Measurements from ENCODE around the gene C1QTNF9.
"Not testable (repeated sequence)": the region's sequence is repeated elsewhere in the genome, so short reads cannot be mapped to it uniquely, and the experiment has no call there.

The C1QTNF9 gene

DNA sequence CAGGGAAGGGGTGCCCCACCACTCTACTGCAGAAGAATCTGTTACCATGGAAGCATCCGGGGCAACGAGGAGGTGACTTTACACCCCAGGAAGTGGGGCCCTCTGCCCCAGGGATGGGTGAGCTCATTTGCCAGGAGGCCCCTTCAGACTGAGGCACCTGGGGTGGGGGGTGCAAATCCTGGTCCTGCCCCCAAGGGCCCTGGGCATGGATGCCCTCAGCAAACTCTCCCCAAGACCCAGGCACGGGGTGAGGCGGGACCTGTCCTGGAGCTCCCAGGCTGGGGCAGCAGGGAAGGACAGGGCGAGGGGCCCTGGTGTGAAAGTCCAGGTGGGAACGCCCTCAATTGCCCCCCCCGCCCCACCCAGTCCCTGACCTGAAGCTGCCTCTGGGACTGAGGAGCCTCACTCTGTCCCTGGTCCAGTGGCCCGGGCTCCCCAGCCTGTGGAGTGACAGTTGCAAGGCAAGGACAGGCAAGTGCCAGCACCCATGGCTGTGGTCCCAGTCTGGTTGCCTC, 52.5 kb downstream of the C1QTNF9 start:
- no peak for DNase-seq (ENCODE audit: low read depth)
- no peak for TF ChIP-seq CTCF (IDR thresholded peaks at IDR 0.05; ENCODE audit: insufficient read depth, low read depth, low read length, missing control alignments)
- H3K4me3 ChIP-seq (ENCODE audit: low read length), result no peak overlapping the region

DNA sequence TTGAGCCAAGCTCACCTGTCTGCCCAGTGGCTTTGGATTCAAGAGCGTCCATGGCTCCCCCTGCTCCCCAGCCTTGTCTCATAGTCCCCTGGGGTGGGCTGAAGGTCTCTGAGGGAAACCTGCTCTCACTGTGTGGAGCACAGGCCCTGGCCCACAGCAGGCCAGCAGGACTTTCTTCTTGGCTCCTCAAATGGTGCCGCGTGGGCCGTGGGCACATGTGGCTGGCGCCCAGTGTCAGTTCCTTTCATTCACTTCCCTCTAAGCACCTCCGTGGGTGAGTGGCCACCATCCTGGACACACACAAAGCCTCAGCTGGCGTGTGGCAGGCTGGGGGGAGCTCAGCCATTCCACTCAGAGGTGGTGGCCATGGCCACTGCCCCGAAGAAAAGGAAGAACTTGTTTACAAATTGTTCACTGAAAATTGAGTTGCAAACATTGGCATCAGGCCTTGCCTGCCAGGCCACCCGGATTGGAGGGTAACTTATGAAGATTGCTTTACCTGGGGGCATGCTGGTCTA, 53.1 kb downstream of the C1QTNF9 start:
- no peak overlapping the region for H3K4me3 ChIP-seq (ENCODE audit: low read length)
- no peak for DNase-seq (ENCODE audit: low read depth)
- TF ChIP-seq CTCF (IDR thresholded peaks at IDR 0.05; ENCODE audit: insufficient read depth, low read depth, low read length, missing control alignments), result no peak

DNA sequence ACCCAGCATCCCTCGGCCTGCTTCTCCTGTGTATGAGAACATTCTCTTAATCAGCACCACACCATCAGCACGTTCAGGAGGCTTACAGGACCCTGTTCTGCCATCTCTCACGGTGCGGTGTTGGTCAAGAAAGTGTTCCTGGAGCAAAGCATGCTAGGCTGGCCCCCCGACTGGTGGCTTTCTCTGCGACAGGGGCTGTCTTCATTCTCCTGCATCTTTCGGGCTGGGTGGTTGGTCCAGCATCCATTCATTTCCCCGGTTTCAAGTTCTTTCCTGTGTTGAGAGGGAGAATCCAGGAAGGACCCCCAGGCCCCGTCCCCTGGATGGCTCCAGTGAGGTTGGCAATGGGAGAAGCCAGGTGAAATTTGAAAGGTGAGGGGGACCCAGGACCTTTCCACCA, 55.8 kb downstream of the C1QTNF9 start:
- DNase-seq (ENCODE audit: low read depth), result no peak
- no peak for TF ChIP-seq CTCF (IDR thresholded peaks at IDR 0.05; ENCODE audit: insufficient read depth, low read depth, low read length, missing control alignments)

DNA sequence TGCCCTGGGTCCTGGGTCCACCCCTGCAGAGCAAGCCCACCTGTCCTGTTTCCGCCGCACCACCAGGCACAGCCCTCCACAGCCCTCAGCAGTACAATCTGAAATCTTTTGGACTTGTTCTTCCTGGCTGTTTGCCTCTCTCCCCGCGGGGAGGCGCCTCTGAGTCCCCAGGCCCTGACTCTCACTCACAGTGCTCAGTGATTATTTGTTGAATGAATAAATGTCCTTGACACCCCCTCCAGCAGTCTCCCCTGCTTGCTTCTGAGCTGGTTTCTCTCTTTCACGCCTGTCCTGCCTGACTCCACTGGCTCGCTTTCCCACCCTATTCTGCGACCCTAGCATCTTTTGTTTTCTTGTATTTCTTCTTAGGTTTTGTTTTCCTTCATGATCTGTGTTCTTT, 56.9 kb downstream of the C1QTNF9 start:
- not testable (repeated sequence) for H3K4me3 ChIP-seq (ENCODE audit: low read length); DNase-seq (ENCODE audit: low read depth)

More for the DNA sequence above, 55.8 kb downstream of the C1QTNF9 start:
- H3K4me3 ChIP-seq (ENCODE audit: low read length), result no peak overlapping the region

GRCh38 chr13:24371273-24371672, 61.9 kb downstream of the C1QTNF9 start:
- not testable (repeated sequence) for DNase-seq (ENCODE audit: low read depth); H3K4me3 ChIP-seq (ENCODE audit: low read length)

Data from epithelial cell of esophagus (primary cell).